GM12891 (cell line): Measurements from ENCODE around the gene CYCS.
A peak's percentile ranks its signal among the peaks of the same experiment; 100 is the strongest.
"Not testable (repeated sequence)": the region's sequence is repeated elsewhere in the genome, so short reads cannot be mapped to it uniquely, and the experiment has no call there.

Source experiments
- DNase-seq: peaks from one replicate; pipeline ENCODE4 v3.0.0; 2011; ENCODE audit warnings: low spot score; ENCODE audit not compliant: insufficient read length
- FAIRE-seq: peaks from 2 replicates; lab custom pipeline; 2011; peaks lifted over from hg19 to GRCh38; lab: Jason Lieb, UNC
- PAX5 ChIP-seq: IDR thresholded peaks from 2 replicates; pipeline ENCODE4 v1.6.1; 2011; ENCODE audit warnings: low read length, moderate library complexity, mild to moderate bottlenecking; ENCODE audit not compliant: insufficient read depth, severe bottlenecking
- POLR2A ChIP-seq: IDR thresholded peaks from 2 replicates; pipeline ENCODE4 v1.6.1; 2011; ENCODE audit warnings: low read depth, low read length, control low read depth
- POLR2AphosphoS5 ChIP-seq: IDR thresholded peaks from 2 replicates; pipeline ENCODE4 v1.6.1; 2011; ENCODE audit warnings: low read depth, low read length, control low read depth
- POU2F2 ChIP-seq: IDR thresholded peaks from 2 replicates; pipeline ENCODE4 v1.6.1; 2011; ENCODE audit warnings: low read depth, mild to moderate bottlenecking, control low read depth, low read length, moderate library complexity
- SPI1 ChIP-seq: IDR thresholded peaks from 2 replicates; pipeline ENCODE4 v1.6.1; 2011; ENCODE audit warnings: low read depth, low read length, control low read depth
- TAF1 ChIP-seq: IDR thresholded peaks from 2 replicates; pipeline ENCODE4 v1.6.1; 2011; ENCODE audit warnings: low read depth, low read length, control low read depth

The CYCS gene

GRCh38 chr7:25098096-25099046 is 26.7 kb downstream of the CYCS start:
- DNase-seq = peak; percentile 46
- FAIRE-seq = peak; percentile 58
- TF ChIP-seq POLR2AphosphoS5 (no peak), SPI1 (no peak), TAF1 (no peak), POU2F2 (no peak), PAX5 (no peak), POLR2A (no peak)

GRCh38 chr7:25095516-25096345 is 29.3 kb downstream of the CYCS start:
- no peak for FAIRE-seq
- DNase-seq = no peak
- no peak for TF ChIP-seq POLR2A
- no peak for TF ChIP-seq POU2F2
- no peak for TF ChIP-seq SPI1
- no peak for TF ChIP-seq TAF1
- no peak for TF ChIP-seq PAX5
- TF ChIP-seq POLR2AphosphoS5 = no peak

- TF ChIP-seq PAX5 = no peak
- TF ChIP-seq POLR2A = no peak
- peak; percentile 53 for DNase-seq
- no peak for FAIRE-seq
These were observed 31.7 kb downstream of the CYCS start for GRCh38 chr7:25093268-25093826.

- DNase-seq (no peak), FAIRE-seq (no peak)
- TF ChIP-seq POLR2A = no peak
- no peak for TF ChIP-seq SPI1
- no peak for TF ChIP-seq PAX5
- no peak for TF ChIP-seq POU2F2
- TF ChIP-seq POLR2AphosphoS5 = no peak
- no peak for TF ChIP-seq TAF1
These were observed 33.3 kb downstream of the CYCS start for GRCh38 chr7:25091779-25092178.

GRCh38 chr7:25091176-25091575 is 33.9 kb downstream of the CYCS start:
- DNase-seq = no peak
- FAIRE-seq = no peak
- no peak for TF ChIP-seq SPI1
- TF ChIP-seq PAX5 = no peak
- no peak for TF ChIP-seq TAF1
- no peak for TF ChIP-seq POLR2A
- TF ChIP-seq POLR2AphosphoS5 = no peak
- no peak for TF ChIP-seq POU2F2

- FAIRE-seq = no peak
- no peak for DNase-seq
- TF ChIP-seq POLR2A = no peak
- TF ChIP-seq POLR2AphosphoS5 = no peak
- no peak for TF ChIP-seq TAF1
- TF ChIP-seq POU2F2 = no peak
- TF ChIP-seq PAX5 = no peak
- no peak for TF ChIP-seq SPI1
These were observed 34.7 kb downstream of the CYCS start for GRCh38 chr7:25090374-25090773.

GRCh38 chr7:25087855-25088254 is 37.2 kb downstream of the CYCS start:
- TF ChIP-seq SPI1 (peak; percentile 99), POU2F2 (no peak), PAX5 (no peak), TAF1 (no peak), POLR2A (no peak), POLR2AphosphoS5 (no peak)
- no peak for DNase-seq
- FAIRE-seq = peak; percentile 85

GRCh38 chr7:25084821-25085220 is 40.2 kb downstream of the CYCS start:
- DNase-seq (no peak), FAIRE-seq (no peak)
- TF ChIP-seq PAX5 (no peak), SPI1 (no peak), TAF1 (no peak), POLR2A (no peak), POLR2AphosphoS5 (no peak), POU2F2 (no peak)

GRCh38 chr7:25083201-25083600 is 41.9 kb downstream of the CYCS start:
- DNase-seq = no peak
- TF ChIP-seq POU2F2 (no peak), TAF1 (no peak)
- no peak for FAIRE-seq

GRCh38 chr7:25082041-25082440 is 43.0 kb downstream of the CYCS start:
- DNase-seq, FAIRE-seq: not testable (repeated sequence)
